BLaER1 (cell line): ENCODE measurements around the gene PHF8.

Experiments
- H3K27ac ChIP-seq: shearing (Covaris generic); formaldehyde crosslinking; 2 replicates; pipeline ENCODE4 v1.8.1; 2022
- H3K27me3 ChIP-seq: shearing (Covaris generic); formaldehyde crosslinking; 2 replicates; pipeline ENCODE4 v1.8.1; 2022
- H3K36me3 ChIP-seq: shearing (Covaris generic); formaldehyde crosslinking; 2 replicates; pipeline ENCODE4 v1.8.1; 2022
- H3K4me1 ChIP-seq: shearing (Covaris generic); formaldehyde crosslinking; 2 replicates; pipeline ENCODE4 v1.8.1; 2022
- H3K4me2 ChIP-seq: shearing (Covaris generic); formaldehyde crosslinking; 2 replicates; pipeline ENCODE4 v1.8.1; 2022
- H3K4me3 ChIP-seq: shearing (Covaris generic); formaldehyde crosslinking; 2 replicates; pipeline ENCODE4 v1.8.1; 2022
- H3K9ac ChIP-seq: shearing (Covaris generic); formaldehyde crosslinking; 2 replicates; pipeline ENCODE4 v1.8.1; 2022
- H3K9me3 ChIP-seq: shearing (Covaris generic); formaldehyde crosslinking; 2 replicates; pipeline ENCODE4 v1.8.1; 2022
- H4K20me1 ChIP-seq: shearing (Covaris generic); formaldehyde crosslinking; 2 replicates; pipeline ENCODE4 v1.8.1; 2022
- Cebpa-rat ChIP-seq: shearing (Covaris generic); IDR thresholded peaks from 2 replicates; pipeline ENCODE4 v1.8.1; 2022

Gene PHF8

DNA sequence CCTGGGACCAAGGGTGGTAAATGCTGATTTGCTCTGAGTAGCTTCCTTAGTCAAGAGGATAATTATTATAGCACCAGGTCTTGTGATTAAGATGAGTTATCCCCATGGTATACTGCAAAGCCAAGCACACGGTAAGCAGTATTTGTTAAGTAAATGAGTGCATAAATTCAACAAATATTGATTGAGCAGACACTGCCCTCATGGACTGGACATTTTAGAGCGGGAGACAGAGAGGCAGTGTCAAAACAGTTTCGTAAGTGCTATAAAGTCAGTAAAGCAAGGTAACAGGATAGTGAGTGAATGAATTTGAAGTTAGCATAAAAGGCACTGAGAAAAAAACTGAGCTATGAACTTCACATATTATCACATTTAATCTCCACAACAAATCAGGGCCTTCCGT lies 13.9 kb downstream of the PHF8 start:
- no peak for TF ChIP-seq Cebpa-rat
- H3K4me2 ChIP-seq: no peak overlapping the region

DNA sequence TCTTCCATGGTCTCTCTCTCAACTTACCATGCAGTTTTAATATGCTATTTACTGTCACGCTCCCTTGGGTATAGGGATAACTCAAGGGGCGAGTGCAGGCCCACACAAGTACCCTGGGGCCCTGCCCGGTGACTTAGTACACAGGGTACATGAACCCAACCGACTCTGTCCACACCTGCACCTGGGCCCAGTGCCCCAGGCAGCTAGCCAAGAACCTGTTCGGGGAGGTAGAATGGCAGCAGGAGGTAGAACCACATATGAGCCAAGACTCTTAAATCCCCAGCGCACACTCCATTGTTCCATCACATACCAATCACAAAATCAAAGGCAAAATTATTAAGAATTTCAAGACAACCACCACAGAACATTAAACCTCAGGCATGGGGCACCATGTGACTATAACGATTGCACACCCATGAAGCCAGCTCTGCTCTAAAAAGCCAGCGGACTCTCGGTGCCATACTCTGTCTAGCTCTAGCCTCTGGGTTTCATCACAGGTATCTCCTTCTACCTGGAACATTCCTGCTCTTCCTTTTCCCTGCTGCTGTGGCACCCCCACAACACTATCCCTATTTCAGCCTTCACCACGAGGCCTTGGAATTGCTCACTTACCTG lies 14.6 kb downstream of the PHF8 start:
- H3K27ac ChIP-seq: no peak overlapping the region
- no peaks in the 10 kb centered on the region for H3K9me3 ChIP-seq
- H3K4me1 ChIP-seq: no peaks in the 10 kb centered on the region
- H3K27me3 ChIP-seq: peaks cover 84% of the 10 kb centered on the region
- peaks cover 66% of the 10 kb centered on the region for H3K36me3 ChIP-seq
- H3K4me2 ChIP-seq: no peak overlapping the region
- H3K9ac ChIP-seq: no peak overlapping the region
- peaks cover 18% of the 10 kb centered on the region; the same call in 1 of the 2 replicates for H4K20me1 ChIP-seq
- H3K4me3 ChIP-seq: no peak overlapping the region
- no peak for TF ChIP-seq Cebpa-rat

More for the DNA sequence above, 13.9 kb downstream of the PHF8 start:
- no peak overlapping the region for H3K9ac ChIP-seq
- H4K20me1 ChIP-seq: peaks cover 18% of the 10 kb centered on the region; the same call in 1 of the 2 replicates
- H3K27ac ChIP-seq: no peak overlapping the region
- no peak overlapping the region for H3K4me3 ChIP-seq
- no peaks in the 10 kb centered on the region for H3K4me1 ChIP-seq
- peaks cover 89% of the 10 kb centered on the region for H3K27me3 ChIP-seq
- H3K9me3 ChIP-seq: no peaks in the 10 kb centered on the region
- peaks cover 73% of the 10 kb centered on the region for H3K36me3 ChIP-seq

GRCh38 chrX:54024350-54024749 lies 19.9 kb downstream of the PHF8 start:
- H3K4me3 ChIP-seq: no peak overlapping the region
- H3K27ac ChIP-seq: no peak overlapping the region
- peaks cover 7% of the 10 kb centered on the region; the same call in 1 of the 2 replicates for H4K20me1 ChIP-seq
- H3K4me1 ChIP-seq: no peaks in the 10 kb centered on the region
- H3K9ac ChIP-seq: no peak overlapping the region
- peaks cover 75% of the 10 kb centered on the region for H3K27me3 ChIP-seq
- no peaks in the 10 kb centered on the region for H3K9me3 ChIP-seq
- peaks cover 46% of the 10 kb centered on the region for H3K36me3 ChIP-seq
- H3K4me2 ChIP-seq: no peak overlapping the region
- no peak for TF ChIP-seq Cebpa-rat

DNA sequence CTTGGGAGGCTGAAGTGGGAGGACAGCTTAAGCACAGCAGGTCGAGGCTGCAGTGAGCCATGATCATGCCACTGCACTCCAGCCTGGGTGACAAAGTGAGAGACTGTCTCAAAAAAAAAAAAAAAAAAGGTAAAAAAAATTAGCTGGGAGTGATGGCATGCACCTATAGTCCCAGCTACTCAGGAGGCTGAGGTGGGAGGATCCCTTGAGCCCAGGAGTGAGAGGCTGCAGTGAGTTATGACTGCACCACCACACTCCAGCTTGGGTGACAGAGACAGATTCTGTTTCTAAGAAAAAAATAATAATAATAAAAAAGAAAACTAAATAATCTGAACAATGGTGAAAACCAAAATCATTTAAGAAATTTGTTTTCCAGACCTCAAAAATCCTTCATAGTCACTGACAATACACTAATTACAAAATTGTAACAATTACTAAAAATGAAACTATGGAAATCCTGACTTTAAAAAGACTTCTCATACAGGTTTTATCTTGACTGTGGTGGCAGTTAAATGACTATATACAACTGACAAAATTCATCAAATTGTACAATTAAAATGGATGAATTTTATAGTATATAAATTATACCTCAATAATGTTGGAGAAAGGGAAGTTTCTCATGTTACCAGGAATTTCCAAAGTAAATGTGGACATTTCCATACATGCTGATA lies 31.3 kb downstream of the PHF8 start:
- no peak overlapping the region for H3K27ac ChIP-seq

GRCh38 chrX:54007682-54008081 lies 36.6 kb downstream of the PHF8 start:
- Histone ChIP-seq H3K4me2 (no peak overlapping the region), H3K9ac (no peak overlapping the region), H3K27me3 (peaks cover 23% of the 10 kb centered on the region; the same call in 1 of the 2 replicates), H3K9me3 (peaks cover 5% of the 10 kb centered on the region; the same call in 1 of the 2 replicates), H3K4me1 (no peaks in the 10 kb centered on the region), H3K4me3 (no peak overlapping the region), H4K20me1 (no peaks in the 10 kb centered on the region), H3K36me3 (peaks cover 46% of the 10 kb centered on the region), H3K27ac (no peak overlapping the region)
- TF ChIP-seq Cebpa-rat: no peak

More for the DNA sequence above, 31.3 kb downstream of the PHF8 start:
- no peak overlapping the region for H3K4me2 ChIP-seq
- H3K9ac ChIP-seq: no peak overlapping the region
- peaks cover 63% of the 10 kb centered on the region for H3K36me3 ChIP-seq
- peaks cover 3% of the 10 kb centered on the region; the same call in 1 of the 2 replicates for H3K9me3 ChIP-seq
- no peak for TF ChIP-seq Cebpa-rat
- H3K4me1 ChIP-seq: no peaks in the 10 kb centered on the region
- H4K20me1 ChIP-seq: no peaks in the 10 kb centered on the region
- H3K27me3 ChIP-seq: peaks cover 40% of the 10 kb centered on the region
- H3K4me3 ChIP-seq: no peak overlapping the region

DNA sequence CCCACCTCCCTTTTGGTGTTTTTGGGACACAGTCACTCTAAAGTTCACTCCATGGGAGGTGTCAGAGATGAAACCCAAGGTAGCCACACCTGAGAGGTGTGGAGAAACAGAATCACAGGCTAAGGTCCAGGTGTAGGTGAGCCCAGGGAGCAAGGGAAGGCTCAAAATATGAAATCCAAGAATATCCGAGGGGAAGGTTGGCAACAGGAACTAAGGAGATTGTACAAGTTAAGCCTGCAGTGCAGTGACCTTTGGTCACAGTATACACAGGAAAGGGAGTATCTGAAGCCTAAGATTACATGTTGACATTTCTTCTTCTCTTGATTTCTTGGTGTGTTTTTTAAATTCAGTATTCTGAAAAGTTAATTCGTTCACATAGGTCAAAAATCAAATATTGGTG lies 46.5 kb downstream of the PHF8 start:
- TF ChIP-seq Cebpa-rat: no peak
- H3K27ac ChIP-seq: no peak overlapping the region
- H4K20me1 ChIP-seq: no peaks in the 10 kb centered on the region
- H3K4me3 ChIP-seq: no peak overlapping the region
- no peaks in the 10 kb centered on the region for H3K9me3 ChIP-seq
- no peaks in the 10 kb centered on the region for H3K4me1 ChIP-seq
- H3K4me2 ChIP-seq: no peak overlapping the region
- peaks cover 82% of the 10 kb centered on the region for H3K36me3 ChIP-seq
- H3K9ac ChIP-seq: no peak overlapping the region
- peaks cover 82% of the 10 kb centered on the region for H3K27me3 ChIP-seq

- Histone ChIP-seq H3K36me3 (peaks cover 45% of the 10 kb centered on the region), H3K4me1 (no peaks in the 10 kb centered on the region), H3K27me3 (peaks cover 68% of the 10 kb centered on the region), H4K20me1 (no peaks in the 10 kb centered on the region), H3K4me3 (no peak overlapping the region), H3K9ac (no peak overlapping the region), H3K9me3 (no peaks in the 10 kb centered on the region), H3K27ac (no peak overlapping the region), H3K4me2 (no peak overlapping the region)
- TF ChIP-seq Cebpa-rat: no peak
Observed at GRCh38 chrX:53992589-53992988, 51.7 kb downstream of the PHF8 start.

DNA sequence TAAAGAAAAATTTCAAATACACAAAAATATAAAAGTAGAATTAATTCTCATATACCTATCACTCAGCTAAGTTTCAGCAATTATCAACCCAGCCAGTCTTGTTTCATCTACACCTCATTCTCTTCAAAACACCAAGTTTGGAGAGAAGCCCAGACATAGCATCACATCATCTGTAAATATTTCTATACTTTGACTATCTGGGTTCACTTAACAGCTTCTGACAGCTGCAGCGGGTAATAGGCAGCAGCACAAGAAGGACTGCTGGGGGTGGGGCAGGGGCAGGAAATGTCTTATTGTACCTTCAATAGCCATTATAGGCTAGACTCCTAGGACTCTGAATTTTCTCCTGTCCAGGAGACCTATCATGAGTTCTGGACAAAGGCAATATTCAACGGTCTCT lies 54.1 kb downstream of the PHF8 start:
- no peak overlapping the region for H3K9ac ChIP-seq
- H4K20me1 ChIP-seq: no peaks in the 10 kb centered on the region
- no peak overlapping the region for H3K4me3 ChIP-seq
- no peaks in the 10 kb centered on the region for H3K9me3 ChIP-seq
- no peak overlapping the region for H3K4me2 ChIP-seq
- H3K27me3 ChIP-seq: peaks cover 61% of the 10 kb centered on the region
- H3K27ac ChIP-seq: no peak overlapping the region
- TF ChIP-seq Cebpa-rat: no peak
- no peaks in the 10 kb centered on the region for H3K4me1 ChIP-seq
- peaks cover 50% of the 10 kb centered on the region for H3K36me3 ChIP-seq

DNA sequence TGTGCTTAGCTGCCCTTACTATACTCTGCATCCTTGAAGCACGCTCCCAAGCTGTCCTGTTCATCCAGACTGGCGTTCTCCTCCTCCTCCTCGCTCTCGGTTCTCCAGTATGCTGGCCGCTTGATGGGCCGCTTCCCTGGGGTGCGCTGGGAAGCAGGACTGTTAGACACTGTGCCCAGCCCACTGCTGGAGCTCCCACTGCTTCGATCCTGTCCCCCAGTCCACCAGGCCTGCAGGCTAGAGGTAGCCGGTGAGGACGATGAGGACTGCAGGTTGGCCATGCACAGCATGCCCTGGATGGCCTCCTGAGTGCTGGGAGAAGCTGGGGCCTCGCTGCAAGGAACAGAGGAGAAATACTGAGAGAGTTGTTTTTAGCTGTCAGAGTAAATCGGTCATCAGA lies 59.4 kb downstream of the PHF8 start:
- Histone ChIP-seq H3K9me3 (no peaks in the 10 kb centered on the region), H3K4me3 (no peak overlapping the region), H3K27ac (no peak overlapping the region), H3K9ac (no peak overlapping the region), H3K36me3 (peaks cover 54% of the 10 kb centered on the region), H3K4me1 (no peaks in the 10 kb centered on the region), H3K4me2 (no peak overlapping the region), H4K20me1 (no peaks in the 10 kb centered on the region), H3K27me3 (peaks cover 47% of the 10 kb centered on the region)
- no peak for TF ChIP-seq Cebpa-rat

DNA sequence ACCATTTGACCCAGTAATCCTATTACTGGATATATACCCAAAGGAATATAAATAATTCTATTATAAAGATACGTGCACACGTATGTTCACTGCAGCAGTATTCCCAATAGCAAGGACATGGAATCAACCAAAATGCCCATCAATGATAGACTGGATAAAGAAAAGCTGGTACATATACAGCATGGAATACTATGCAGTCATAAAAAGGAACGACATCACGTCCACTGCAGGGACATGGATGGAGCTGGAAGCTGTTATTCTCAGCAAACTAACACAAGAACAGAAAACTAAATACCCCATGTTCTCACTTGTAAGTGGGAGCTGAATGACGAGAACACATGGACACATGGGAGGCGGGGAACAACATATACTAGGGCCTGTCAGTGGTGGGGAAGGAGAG lies 69.7 kb downstream of the PHF8 start:
- Histone ChIP-seq H3K27me3 (peaks cover 13% of the 10 kb centered on the region; the same call in 1 of the 2 replicates), H4K20me1 (no peaks in the 10 kb centered on the region), H3K27ac (no peak overlapping the region), H3K9me3 (peaks cover 13% of the 10 kb centered on the region), H3K9ac (no peak overlapping the region), H3K4me1 (no peaks in the 10 kb centered on the region), H3K4me3 (no peak overlapping the region), H3K4me2 (no peak overlapping the region), H3K36me3 (peaks cover 37% of the 10 kb centered on the region)
- TF ChIP-seq Cebpa-rat: no peak
